Bone marrow (tissue), 2 donors: ENCODE results near the gene RINL.
"Not testable (repeated sequence)": the region's sequence is repeated elsewhere in the genome, so short reads cannot be mapped to it uniquely, and the experiment has no call there.

Experiments
- DNase-seq, 2 donors: peaks; one replicate each; lab custom pipeline; 2025; lab: John Stamatoyannopoulos, UW

RINL gene

DNA sequence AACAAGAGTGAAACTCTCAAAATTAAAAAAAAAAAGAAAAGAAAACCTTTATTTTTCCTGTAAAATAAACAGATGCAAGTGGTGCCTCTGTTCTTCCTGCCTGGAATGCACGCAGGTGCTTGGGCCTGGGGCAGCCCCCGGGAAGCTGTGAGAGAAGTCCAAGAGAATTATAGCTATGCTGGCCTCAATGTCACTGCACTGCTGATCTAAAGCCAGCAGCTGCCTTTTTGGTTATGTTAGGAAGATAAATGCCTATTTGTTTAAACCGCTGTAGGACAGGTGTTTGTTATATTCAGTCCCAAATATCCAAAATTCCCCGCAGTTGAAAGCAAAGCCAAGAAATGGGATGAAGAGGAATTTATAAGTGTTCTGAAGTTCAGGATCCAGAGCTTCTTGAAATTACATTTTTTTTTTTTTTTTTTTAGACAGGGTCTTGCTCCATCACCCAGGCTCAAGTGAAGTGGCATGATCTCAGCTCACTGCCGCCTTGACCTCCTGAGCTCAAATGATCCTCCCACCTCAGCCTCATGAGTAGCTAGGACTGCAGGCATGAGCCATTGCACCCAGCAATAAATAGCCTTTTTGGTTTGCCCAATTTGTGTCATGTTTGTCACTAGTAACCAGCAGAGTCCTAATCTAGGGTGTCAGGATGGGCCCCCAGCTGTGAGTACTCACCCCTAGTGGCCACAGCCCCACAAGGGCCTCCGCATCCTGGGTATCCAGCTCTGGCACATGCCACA is 2.2 kb downstream of the RINL start:
- DNase-seq = no peak

DNA sequence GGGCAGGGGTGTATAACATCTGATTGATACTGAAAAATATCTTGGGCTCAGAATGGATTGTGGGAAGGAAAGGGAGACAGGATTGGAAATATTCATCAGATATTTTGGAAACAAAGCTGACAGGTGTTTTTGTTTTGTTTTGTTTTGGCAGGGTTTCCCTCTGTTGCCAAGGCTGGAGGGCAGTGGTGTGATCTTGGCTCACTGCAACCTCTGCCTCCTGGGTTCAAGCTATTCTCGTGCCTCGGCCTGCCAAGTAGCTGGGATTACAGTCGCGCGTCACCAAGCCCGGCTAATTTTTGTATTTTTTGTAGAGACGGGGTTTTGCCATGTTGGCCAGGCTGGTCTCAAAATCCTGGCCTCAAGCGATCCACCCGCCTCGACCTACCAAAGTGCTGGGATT is 4.7 kb downstream of the RINL start:
- not testable (repeated sequence) for DNase-seq

DNA sequence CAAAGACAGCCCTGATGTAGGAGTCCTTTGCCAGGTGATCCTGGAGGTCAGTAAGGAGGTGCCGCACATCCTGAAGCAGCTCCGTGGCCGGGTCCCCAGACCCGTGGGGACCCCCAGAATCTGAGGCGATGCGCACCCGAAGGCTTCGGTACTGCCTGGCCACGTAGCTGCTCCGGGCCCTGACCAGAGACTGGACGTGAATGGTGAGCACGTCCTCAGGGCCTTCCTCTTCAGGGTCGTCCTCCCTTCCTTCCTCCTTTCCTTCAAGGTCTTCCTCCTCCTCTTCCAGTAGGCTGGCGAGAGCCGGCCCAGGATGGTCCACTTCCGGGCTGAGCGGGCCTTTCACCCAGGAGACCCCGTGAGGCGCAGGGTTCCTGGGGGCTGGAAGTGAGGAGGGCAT is 7.5 kb downstream of the RINL start:
- DNase-seq = no peak

DNA sequence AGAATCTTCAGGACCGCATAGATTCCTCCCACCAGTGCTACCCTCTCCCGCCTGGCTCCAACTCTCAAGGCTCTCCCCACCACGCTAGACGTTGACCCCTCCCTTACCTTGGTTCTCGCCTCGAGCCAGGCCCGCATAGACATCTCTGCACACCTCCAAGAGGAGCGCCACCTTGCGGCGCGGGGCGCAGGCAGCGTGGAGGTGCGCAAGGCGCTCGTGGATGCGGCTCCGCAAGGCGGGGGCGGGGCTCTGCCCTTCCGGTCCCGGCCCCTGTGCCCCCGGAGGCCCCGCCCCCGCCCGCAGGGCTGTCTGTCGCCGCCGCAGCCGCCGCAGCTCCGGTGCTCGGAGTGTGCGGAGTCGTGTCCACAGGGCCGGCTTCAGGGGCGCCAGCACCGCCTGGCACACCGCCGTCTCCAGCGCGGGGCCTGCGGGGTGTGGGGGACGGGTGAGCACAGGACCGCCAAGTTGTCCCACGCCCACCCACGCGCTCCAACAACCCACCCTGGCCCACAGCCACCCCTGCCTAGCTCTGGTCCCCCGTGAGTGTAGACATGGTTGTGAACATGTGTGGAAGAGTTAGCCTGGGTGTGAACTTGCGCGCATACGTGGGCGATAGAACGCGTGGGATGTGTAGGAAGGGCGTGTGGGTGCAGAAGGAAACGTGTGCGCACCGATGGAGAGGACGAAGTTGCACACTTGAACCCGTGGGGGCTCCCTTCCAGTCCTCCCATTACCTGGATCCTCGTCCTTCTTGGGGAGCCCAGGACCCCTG is 8.1 kb downstream of the RINL start:
- peak in 1 of 2 donors; percentile 40 for DNase-seq

DNA sequence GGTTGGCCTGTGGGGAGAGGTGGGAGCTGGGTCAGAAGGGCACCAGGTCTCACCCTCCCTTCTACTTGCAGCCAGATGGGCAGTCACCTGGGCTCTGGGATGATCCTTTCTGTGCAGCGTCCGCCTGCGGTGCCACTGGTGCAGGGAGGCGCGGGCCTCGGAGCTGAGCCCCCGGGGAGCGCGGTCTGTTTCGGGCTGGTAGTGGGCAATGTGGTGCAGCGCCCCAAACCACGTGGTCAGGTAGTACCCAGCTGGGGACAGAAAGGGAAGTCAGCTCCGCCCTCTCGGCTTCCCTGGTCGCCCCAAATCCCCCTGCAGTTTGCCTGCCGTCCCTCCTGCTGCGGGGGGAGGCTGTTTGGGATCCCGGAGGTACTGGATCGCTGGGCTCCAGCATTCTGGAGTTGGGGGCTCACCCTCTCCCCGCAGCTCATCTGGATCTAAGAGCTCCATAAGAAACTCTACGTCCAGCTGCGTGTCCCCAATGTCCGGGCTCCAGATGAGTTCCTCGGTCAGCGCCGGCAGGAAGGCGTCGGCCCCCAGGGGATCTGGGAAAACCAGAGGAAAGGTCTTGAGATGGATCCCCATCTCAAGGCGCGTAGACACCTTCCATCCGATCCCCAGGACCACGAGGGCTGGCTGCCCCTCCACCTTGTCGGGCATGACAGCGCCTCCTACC is 8.8 kb downstream of the RINL start:
- DNase-seq = peak in 1 of 2 donors; percentile 37

DNA sequence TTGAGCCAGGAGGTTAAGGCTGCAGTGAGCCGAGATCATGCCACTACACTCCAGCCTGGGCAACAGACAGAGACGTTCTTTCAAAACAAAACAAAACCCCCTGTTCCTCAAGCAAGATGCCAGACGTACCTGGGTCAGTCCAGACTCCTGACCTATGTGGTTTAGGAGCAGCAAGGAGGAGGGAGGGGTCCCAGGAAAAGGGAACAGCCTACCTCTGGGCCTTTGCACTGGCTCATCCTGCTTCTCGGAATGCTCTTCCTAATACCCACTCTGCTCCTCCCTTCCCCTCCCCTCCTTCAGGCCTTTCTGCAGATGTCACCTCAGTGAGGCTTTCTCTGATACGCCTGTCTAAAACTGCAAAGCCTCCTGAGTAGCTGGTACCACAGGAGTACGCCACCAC is 9.5 kb downstream of the RINL start:
- no peak for DNase-seq

DNA sequence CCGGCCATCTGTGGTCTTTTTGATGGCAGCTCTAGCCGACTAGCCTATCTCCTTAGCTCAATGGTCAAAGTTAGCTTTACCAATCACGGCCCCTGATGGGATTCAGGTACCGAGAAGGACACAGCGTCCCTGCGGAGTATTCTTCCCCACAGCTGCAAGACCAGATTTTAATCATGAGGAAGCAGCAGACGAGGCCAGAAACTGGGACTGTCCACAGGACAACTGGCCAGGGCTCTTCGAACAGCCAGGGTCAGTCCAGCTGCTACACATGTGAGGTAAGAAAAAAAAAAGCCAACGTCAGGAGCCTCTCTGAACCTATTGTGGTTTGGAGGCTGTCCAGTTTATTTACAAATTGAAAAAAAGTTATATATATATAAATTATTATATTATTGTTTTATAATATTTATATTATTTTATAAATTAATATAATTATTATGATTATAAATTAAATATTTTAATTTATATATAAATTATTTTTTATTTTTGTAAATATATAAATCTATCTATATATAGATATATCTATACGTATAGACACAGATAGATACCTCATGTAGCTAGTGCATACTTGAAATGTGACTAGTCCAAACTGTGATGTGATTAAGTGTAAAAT is 10.8 kb downstream of the RINL start:
- no peak for DNase-seq

DNA sequence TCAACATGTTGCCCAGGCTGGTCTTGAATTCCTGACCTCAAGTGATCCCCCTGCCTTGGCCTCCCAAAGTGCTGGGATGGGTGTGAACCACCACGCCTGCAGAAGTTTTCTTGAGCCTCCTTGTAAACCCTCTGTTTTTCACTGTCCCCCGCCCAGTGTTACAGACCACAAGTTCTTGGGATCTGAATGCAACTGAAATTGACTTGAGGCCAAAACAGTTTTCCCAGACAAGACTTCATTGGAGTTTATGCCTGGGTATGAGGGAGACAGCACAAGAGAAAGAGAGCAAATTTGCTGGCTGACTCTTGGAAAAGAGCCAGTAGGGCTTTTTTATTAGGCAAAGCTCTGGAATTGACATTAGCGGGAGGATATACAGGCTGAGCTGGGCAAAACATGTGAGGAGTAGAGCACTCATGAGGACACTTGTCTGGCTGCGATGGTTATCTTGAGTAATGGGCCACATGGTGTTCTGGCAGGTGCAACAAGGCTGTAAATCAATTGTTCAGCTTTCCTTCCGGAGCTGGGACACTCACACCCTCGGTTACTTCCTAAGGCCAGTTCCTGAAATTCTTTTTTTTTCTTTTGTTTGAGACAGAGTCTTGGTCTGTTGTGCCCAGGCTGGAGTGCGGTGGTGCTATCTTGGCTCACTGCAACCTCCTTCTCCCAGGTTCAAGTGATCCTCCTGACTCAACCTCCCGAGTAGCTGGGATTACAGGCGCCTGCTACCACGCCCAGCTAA is 15.6 kb downstream of the RINL start:
- DNase-seq = peak in 1 of 2 donors; percentile 71

DNA sequence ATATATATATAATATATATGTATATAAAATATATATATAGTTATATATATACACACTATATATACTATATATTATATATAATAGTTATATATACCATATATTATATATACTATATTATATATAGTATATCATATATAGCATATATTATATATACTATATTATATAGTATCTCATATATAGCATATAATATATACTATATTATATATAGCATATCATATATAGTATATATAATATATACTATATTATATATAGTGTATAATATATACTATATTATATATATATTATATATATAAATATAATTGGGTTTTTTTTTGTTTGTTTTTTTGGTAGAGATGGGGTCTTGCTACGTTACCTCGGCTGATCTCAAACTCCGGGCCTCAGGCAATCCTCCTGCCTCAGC is 16.7 kb downstream of the RINL start:
- no peak for DNase-seq

DNA sequence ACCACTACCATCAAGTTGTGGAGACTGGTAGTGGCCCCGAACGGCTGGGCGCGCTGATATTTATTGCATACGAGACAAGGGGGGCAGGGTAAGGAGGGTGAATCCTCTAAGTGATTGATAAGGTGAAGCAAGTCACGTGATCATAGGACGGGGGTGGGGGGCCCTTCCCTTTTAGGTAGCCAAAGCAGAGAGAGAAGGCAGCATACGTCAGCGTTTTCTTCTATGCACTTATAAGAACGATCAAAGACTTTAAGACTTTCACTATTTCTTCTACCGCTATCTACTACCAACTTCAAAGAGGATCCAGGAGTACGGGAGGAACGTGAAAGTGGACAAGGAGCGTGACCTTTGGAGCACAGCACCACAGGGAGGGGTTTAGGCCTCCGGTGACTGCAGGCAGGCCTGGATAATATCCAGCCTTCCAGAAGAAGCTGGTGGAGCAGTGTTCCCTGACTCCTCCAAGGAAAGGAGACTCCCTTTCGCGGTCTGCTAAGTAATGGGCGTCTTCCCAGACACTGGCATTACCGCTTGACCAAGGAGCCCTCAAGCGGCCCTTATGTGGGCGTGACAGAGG is 18.4 kb downstream of the RINL start:
- not testable (repeated sequence) for DNase-seq

DNA sequence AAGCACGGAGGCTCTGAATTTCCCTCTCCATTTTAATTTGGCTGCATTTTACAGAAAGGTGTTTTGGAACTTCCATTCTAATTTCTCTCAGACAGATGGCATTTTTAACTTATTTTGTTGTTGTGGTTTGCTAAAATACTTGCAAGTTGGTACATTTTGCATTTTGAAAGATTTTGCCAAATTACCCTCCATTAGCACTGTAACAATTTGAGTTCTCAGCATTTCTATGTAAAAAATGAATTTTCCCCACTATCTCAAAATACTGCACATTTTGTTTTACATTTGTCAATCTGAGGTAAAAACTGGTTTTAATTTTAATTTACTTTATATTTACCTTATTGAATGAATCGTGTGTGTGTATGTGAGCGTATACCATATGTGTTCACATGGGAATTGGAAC is 21.3 kb downstream of the RINL start:
- DNase-seq = no peak

DNA sequence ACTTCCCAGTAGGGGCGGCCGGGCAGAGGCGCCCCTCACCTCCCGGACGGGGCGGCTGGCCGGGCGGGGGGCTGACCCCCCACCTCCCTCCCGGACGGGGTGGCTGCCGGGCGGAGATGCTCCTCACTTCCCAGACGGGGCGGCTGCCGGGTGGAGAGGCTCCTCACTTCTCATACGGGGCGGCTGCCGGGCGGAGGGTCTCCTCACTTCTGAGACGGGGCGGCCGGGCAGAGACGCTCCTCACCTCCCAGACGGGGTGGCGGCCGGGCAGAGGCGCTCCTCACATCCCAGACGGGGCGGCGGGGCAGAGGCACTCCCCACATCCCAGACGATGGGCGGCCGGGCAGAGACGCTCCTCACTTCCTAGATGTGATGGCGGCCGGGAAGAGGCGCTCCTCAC is 22.3 kb downstream of the RINL start:
- not testable (repeated sequence) for DNase-seq

DNA sequence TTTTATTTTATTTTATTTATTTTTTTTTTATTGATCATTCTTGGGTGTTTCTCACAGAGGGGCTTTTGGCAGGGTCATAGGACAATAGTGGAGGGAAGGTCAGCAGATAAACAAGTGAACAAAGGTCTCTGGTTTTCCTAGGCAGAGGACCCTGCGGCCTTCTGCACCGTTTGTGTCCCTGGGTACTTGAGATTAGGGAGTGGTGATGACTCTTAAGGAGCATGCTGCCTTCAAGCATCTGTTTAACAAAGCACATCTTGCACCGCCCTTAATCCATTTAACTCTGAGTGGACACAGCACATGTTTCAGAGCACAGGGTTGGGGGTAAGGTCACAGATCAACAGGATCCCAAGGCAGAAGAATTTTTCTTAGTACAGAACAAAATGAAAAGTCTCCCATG is 23.1 kb downstream of the RINL start:
- not testable (repeated sequence) for DNase-seq

DNA sequence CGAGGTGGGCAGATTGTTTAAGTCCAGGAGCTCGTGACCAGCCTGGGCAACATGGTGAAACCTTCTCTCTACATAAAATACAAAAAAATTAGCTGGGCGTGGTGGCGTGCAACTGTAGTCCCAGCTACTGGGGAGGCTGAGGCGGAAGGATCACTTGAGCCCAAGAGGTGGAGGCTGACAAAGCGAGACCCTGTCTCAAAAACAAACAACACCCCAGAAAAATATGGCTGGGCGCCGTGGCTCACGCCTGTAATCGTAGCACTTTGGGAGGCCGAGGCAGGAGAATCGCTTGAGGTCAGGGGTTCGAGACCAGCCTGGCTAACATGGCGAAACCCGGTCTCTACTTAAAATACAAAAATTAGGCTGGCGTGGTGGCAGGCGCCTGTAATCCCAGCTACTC is 24.9 kb downstream of the RINL start:
- DNase-seq = no peak

DNA sequence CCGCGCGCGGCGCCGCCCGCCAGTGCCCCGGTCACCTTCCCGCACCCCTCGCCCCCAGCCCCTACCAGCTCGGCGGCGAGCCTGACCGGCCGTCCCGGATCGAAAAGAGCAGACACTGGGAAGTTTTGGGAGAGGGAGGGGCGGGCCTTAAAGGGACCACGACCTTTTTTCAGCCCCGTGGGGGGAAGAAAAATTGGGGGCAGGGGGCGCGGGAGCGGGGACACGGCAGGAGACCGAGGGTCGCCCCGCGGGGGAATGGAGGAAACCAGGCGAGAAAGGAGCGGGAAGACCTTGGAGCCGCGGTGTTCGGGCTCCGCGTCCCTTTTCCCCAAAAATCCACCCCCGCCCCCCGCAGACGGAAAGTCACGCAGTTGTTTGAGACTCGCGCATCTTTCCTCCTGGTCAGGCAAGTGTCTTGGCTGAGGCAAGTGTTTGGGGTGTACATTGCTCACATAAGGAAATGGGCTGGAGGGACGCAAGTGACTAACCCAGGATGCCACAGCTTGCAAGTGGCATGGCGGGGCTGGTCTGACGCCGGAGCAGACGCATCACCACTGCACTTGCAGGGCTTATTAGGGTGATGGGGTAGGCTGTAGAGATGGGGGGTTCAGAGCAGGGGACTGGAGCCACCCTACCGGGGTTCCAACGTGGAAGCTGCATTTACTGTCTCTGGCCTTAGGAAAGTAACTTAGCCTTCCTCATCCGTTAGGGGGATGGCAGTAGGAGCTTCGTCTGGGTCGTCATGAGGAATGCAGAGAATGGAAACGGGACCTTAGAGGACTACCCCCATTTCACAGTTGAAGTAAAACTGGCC is 25.6 kb downstream of the RINL start:
- peak; percentile 49 to 77 for DNase-seq

DNA sequence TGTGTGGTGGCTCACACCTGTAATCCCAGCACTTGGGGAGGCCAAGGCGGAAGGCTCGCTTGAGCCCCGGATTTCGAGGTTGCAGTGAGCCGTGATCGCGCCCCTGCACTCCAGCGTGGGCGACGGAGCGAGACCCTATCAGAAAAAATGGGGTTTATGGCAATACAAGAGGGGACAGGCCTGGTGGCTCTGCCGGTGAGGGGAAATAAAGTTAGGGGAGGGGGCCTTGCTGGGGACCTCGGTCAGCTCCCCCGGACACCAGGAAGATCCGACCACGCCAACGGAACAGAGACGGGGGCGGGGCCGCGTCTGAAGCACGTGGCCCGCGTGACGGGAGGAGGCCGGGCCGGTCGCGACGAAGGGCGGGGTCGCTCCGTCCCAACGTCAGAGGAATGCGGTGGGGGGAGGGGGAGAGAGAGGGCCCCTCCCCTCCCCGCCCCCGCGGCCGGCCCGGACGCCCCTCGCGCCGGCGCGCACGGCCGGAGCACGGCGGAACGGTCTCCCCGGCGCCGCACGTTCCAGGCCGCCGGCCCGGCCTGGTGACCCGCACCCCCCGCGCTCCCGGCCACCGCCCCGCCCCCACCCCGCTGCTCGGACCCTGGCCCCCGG is 26.3 kb downstream of the RINL start:
- peak; percentile 61 to 79 for DNase-seq

DNA sequence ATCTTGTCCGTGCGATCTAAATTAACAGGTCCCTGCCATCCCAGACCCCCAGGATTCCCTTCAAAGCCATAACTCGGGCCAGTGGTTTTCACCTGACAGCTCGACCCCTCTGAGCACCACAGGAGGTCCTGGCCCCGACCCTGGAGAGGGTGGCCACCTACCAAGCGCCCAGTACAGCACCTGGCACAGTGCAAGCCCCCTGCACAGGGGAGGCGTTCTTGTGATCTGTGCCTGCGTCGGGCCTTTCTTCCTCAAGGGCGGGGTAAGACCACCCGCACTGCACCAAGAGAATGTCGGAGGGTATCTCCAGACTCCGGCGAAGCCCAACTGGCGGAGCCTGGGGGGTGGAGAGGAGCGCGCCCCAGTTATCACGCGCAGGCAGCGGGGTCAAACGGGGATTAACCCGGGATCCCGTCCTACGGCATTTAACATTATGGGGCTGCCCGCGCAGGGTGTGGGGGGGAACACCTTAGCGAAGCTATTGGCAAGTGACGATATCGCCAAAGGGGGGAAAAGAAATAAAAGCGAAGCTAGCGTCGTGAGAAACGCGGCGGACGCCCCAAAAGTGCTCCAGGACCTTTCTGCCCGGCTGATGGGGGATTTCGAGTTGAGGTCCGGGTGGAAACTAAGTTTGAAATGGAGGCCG is 27.0 kb downstream of the RINL start:
- DNase-seq = no peak

DNA sequence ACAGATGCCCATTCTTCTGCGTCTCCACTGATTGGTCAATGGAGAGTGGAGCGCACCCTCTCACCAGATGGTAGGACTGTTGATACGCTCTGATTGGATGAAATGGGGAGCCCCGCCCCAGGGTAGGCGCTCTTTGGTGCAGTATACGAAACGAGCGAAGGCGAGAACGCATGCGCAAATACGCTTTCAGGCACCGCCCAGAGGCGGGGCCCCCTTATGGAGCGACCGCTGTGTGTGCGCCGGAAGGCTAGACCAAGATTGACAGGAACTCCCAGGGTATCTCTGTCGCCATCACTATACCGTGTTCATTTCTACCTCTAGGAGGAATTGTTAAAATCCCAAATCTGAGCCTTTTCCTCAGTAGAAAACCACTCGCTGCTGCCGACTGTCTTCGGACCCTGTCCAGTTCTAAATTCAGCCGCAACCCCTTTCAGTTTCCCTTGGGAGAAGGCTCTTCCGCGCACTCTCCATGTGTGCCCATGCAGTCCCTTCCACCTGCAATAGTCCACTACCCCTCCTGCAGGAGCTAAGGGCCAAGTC is 27.6 kb downstream of the RINL start:
- peak in 1 of 2 donors; percentile 97 for DNase-seq

DNA sequence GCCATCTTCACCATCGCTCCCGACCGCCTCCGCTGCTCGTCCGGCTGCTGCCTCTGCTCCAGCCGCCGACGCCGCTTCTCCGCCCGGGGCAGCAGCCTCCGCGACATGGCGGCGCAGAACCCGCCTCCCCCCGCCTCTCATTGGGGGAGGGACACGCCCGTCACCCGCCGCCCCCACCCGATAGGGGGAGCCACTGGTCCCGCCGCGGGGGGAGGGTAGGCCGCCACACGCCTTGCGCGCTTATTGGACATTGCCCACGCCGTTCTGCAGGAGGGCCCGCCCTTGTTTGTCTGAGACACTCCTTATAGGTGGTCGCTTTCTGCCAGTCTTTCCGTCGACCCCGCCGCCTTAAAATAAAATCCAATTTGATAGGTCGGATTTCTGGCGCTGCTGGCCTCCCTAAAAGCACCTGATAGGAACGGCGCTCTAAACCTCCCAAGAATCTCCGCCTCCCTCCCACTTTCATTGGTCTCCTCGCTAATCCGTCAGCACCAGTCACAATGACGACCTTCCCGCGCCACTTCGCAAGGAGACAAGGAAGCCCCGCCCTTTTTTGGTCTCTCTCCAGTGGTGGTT is 28.1 kb downstream of the RINL start, which contains the start of gene HNRNPL:
Gene HNRNPL (minus strand): TSS at position 127 of the 576 bp plus-strand sequence. CDS start 20 bp downstream, at position 107.
- peak; percentile 97 to 100 for DNase-seq
